DND-41 (cell line): ENCODE data around the gene INSIG2.

Source experiments
- ATAC-seq: fragments of 200-7000 bp; cut with Tn5 transposase; 3 replicates; pipeline ENCODE4 v1.9.1; 2021; ENCODE audit warnings: low read depth; ENCODE audit not compliant: insufficient read depth
- DNase-seq: peaks from one replicate; pipeline ENCODE4 v3.0.0-alpha.2; 2020
- H2AFZ ChIP-seq: 2 replicates; pipeline ENCODE4 v1.6.0; 2012; ENCODE audit warnings: low read depth, low read length
- H3K27ac ChIP-seq: 2 replicates; pipeline ENCODE4 v1.5.1; 2012; ENCODE audit warnings: low read length, inconsistent platforms
- H3K27me3 ChIP-seq: fragments of 200-600 bp; sonication (generic); 2 replicates; pipeline ENCODE4 v1.6.0; 2012; ENCODE audit warnings: low read length, mild to moderate bottlenecking, inconsistent platforms; ENCODE audit not compliant: insufficient read depth, poor library complexity
- H3K36me3 ChIP-seq: 2 replicates; pipeline ENCODE4 v1.5.1; 2012; ENCODE audit warnings: low read length, inconsistent platforms; ENCODE audit not compliant: insufficient read depth
- H3K4me1 ChIP-seq: 2 replicates; pipeline ENCODE4 v1.5.1; 2012; ENCODE audit warnings: mild to moderate bottlenecking, low read length; ENCODE audit not compliant: insufficient read depth
- H3K4me2 ChIP-seq: 2 replicates; pipeline ENCODE4 v1.6.0; 2012; ENCODE audit warnings: mild to moderate bottlenecking, moderate library complexity, low read length, inconsistent platforms; ENCODE audit not compliant: insufficient read depth
- H3K4me3 ChIP-seq, 2 experiments: fragments of 200-600 bp in 1 of 2; shearing (Covaris generic) in 1 of 2; 2 replicates each; pipeline ENCODE4 v1.5.1; 2012 to 2016; ENCODE audit warnings: inconsistent platforms in 2 of 2, low read length in 2 of 2, mild to moderate bottlenecking in 2 of 2, low read depth in 1 of 2, moderate library complexity in 1 of 2
- H3K79me2 ChIP-seq: 2 replicates; pipeline ENCODE4 v1.6.0; 2012; ENCODE audit warnings: low read length, inconsistent platforms; ENCODE audit not compliant: insufficient read depth
- H3K9ac ChIP-seq: 2 replicates; pipeline ENCODE4 v1.6.0; 2012; ENCODE audit warnings: low read depth, mild to moderate bottlenecking, inconsistent platforms, low read length, moderate library complexity
- H3K9me3 ChIP-seq: 2 replicates; pipeline ENCODE4 v1.5.1; 2012; ENCODE audit warnings: low read length, moderate library complexity, mild to moderate bottlenecking, inconsistent platforms; ENCODE audit not compliant: insufficient read depth, severe bottlenecking
- H4K20me1 ChIP-seq: 2 replicates; pipeline ENCODE4 v1.6.0; 2012; ENCODE audit warnings: low read length; ENCODE audit not compliant: insufficient read depth
- EZH2 ChIP-seq: IDR thresholded peaks from 3 replicates; pipeline ENCODE4 v1.6.1; 2012; ENCODE audit warnings: borderline replicate concordance, low read depth, mild to moderate bottlenecking, moderate library complexity, low read length, inconsistent platforms; ENCODE audit not compliant: severe bottlenecking
- TF ChIP-seq, protein P1 (sequence below): IDR thresholded peaks from 2 replicates; pipeline ENCODE4 v1.5.1; 2012; ENCODE audit warnings: borderline replicate concordance, low read length, moderate library complexity, mild to moderate bottlenecking; ENCODE audit not compliant: poor library complexity, severe bottlenecking; ENCODE audit errors: extremely low read depth

Gene INSIG2

DNA sequence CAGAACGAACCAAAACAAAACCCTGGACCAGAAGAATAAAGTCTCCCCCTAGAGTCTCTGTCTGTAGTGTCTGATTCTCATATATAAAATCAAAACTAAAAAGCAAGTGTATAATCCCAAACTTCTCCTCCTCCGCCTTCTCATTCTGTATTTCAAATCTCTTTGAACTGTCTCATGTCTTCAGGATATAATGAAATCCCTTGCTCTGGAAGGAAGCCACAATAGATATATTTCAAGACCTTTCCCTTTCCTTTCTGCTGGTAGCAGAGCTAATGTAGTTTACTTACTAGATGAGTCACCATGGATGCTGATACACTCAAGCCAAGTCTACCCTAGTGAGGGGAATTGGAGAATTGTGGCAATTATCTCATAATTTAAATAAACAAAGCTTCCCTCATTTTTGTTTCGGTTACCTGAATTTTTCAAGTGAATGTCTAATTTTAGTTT is 40.9 kb upstream of the INSIG2 start:
- Histone ChIP-seq H3K79me2 (no peaks in the 10 kb centered on the region), H3K9ac (no peak overlapping the region), H3K27me3 (peaks cover 10% of the 10 kb centered on the region), H3K4me1 (no peaks in the 10 kb centered on the region), H4K20me1 (no peaks in the 10 kb centered on the region), H3K4me2 (no peak overlapping the region), H2AFZ (no peak overlapping the region), H3K36me3 (no peaks in the 10 kb centered on the region), H3K9me3 (no peaks in the 10 kb centered on the region), H3K4me3 (no peak overlapping the region), H3K27ac (no peak overlapping the region)
- ATAC-seq, result no peak
- DNase-seq, result no peak
- TF ChIP-seq, protein P1, sequence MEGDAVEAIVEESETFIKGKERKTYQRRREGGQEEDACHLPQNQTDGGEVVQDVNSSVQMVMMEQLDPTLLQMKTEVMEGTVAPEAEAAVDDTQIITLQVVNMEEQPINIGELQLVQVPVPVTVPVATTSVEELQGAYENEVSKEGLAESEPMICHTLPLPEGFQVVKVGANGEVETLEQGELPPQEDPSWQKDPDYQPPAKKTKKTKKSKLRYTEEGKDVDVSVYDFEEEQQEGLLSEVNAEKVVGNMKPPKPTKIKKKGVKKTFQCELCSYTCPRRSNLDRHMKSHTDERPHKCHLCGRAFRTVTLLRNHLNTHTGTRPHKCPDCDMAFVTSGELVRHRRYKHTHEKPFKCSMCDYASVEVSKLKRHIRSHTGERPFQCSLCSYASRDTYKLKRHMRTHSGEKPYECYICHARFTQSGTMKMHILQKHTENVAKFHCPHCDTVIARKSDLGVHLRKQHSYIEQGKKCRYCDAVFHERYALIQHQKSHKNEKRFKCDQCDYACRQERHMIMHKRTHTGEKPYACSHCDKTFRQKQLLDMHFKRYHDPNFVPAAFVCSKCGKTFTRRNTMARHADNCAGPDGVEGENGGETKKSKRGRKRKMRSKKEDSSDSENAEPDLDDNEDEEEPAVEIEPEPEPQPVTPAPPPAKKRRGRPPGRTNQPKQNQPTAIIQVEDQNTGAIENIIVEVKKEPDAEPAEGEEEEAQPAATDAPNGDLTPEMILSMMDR, result no peak
- no peak for TF ChIP-seq EZH2

DNA sequence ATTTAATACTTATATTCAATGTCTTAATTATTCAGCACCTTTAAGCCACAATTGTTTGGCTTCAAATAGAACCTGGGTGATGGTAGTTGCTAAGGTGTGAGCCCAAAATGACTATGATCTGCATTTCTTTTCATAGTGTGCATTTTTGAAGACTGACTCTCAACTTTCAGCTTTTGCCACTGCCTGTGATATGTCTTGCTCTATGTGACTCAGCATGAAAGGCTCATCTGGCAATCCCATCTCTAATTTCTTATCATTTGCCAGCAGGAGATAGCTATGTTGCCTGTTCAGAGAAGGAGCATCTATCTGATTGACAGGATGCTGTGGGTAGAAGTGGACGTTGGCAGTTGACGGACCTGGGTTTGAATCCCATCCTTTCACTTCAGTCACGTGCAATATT is 39.9 kb upstream of the INSIG2 start:
- TF ChIP-seq, protein P1, result no peak
- TF ChIP-seq EZH2, result no peak
- Histone ChIP-seq H3K9ac (no peak overlapping the region), H3K4me1 (no peaks in the 10 kb centered on the region), H3K4me3 (no peak overlapping the region), H2AFZ (no peak overlapping the region), H3K79me2 (no peaks in the 10 kb centered on the region), H4K20me1 (no peaks in the 10 kb centered on the region), H3K27ac (no peak overlapping the region), H3K36me3 (no peaks in the 10 kb centered on the region), H3K9me3 (no peaks in the 10 kb centered on the region), H3K27me3 (peaks cover 10% of the 10 kb centered on the region), H3K4me2 (no peak overlapping the region)
- DNase-seq, result no peak
- no peak for ATAC-seq

DNA sequence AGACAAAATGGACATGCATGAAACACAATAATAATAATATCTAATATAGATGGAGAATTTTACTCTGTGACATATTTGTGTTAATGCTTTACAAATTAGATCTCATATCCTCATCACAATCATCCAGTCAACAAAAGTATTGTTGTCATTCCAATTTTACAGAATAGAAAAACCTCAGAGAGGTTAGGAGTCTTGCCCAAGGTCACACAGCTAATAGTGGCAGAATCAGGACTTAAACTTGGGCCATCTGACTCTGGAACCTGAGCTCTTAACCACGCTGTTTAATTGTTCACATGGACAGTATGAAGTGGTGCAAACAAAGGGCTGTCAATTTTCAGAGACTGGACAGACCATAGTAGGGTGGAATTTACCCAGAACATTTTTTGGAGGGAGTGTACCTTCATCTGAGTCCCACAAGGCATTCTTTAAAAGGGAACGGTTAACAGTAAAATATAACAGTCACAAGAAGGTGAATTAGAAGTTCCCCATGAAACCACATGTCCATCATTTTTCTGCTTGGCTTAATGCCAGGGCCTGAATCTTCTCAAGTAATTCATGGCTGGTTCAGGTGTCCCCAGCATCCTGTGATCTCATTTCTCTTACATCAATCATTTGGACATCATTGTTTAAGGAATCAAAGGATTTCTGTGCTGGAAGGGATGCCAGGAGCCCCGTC is 39.0 kb upstream of the INSIG2 start:
- no peaks in the 10 kb centered on the region for H3K79me2 ChIP-seq
- no peak overlapping the region for H2AFZ ChIP-seq
- H3K27ac ChIP-seq, result no peak overlapping the region
- H3K4me2 ChIP-seq, result no peak overlapping the region
- TF ChIP-seq, protein P1, result no peak
- TF ChIP-seq EZH2, result no peak
- no peaks in the 10 kb centered on the region for H3K4me1 ChIP-seq
- DNase-seq (no peak), ATAC-seq (no peak)
- H3K9ac ChIP-seq, result no peak overlapping the region
- H3K9me3 ChIP-seq, result no peaks in the 10 kb centered on the region
- H4K20me1 ChIP-seq, result no peaks in the 10 kb centered on the region
- no peak overlapping the region for H3K4me3 ChIP-seq
- H3K36me3 ChIP-seq, result no peaks in the 10 kb centered on the region
- H3K27me3 ChIP-seq, result peaks cover 10% of the 10 kb centered on the region

DNA sequence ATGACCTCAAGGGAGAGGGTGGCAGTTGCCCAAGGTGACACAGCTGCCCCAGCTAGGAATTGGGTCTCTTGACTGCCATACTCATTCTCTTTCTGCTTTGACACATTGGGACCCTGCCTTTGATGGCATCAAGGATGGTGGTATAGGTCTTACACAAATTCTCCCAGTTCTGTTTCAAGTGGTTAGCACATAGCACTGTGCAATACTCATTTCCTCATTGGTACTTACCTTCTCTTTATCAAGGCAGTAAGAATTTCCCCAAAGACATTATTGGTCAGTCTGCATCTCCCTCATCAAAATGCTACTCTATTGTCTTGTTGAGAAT is 38.5 kb upstream of the INSIG2 start:
- H3K79me2 ChIP-seq, result no peaks in the 10 kb centered on the region
- DNase-seq, result no peak
- no peaks in the 10 kb centered on the region for H3K4me1 ChIP-seq
- H2AFZ ChIP-seq, result no peak overlapping the region
- H4K20me1 ChIP-seq, result no peaks in the 10 kb centered on the region
- H3K4me3 ChIP-seq, result no peak overlapping the region
- H3K36me3 ChIP-seq, result no peaks in the 10 kb centered on the region
- peaks cover 10% of the 10 kb centered on the region for H3K27me3 ChIP-seq
- no peak for ATAC-seq
- H3K9me3 ChIP-seq, result no peaks in the 10 kb centered on the region
- H3K9ac ChIP-seq, result no peak overlapping the region
- no peak overlapping the region for H3K27ac ChIP-seq
- no peak for TF ChIP-seq EZH2
- TF ChIP-seq, protein P1, result no peak
- no peak overlapping the region for H3K4me2 ChIP-seq
